H1 (cell line): ENCODE results near the gene POP7. TPM values are rescaled to one million over a fixed set of nuclear protein-coding genes. Genes with fewer than 3 reads are reported as not detected.

Experiments
- CTCF ChIA-PET: fragments of 300-600 bp; sonication (Branson Sonifier 250); formaldehyde crosslinking; loops from one replicate; lab custom pipeline; 2021; ENCODE audit not compliant: partially characterized antibody; lab: Charles Lee
- POLR2A ChIA-PET: fragments of 300-600 bp; sonication (Branson Sonifier 250); formaldehyde crosslinking; loops from one replicate; lab custom pipeline; 2021; ENCODE audit warnings: inconsistent platforms; ENCODE audit not compliant: partially characterized antibody; lab: Charles Lee
- DNase-seq, 2 experiments: peaks; one replicate each; pipeline versions ENCODE4 v3.0.0 to v3.0.0-alpha.2; 2010 to 2022; ENCODE audit warnings: low spot score in 2 of 2, low read depth in 1 of 2, mixed read lengths in 1 of 2
- FAIRE-seq: peaks from 2 replicates; lab custom pipeline; 2011; peaks lifted over from hg19 to GRCh38; lab: Jason Lieb, UNC
- H2AFZ ChIP-seq: 2 replicates; pipeline ENCODE4 v1.8.1; 2012; ENCODE audit warnings: low read length, inconsistent platforms
- H2AK5ac ChIP-seq: 2 replicates; pipeline ENCODE4 v1.6.1; 2013; ENCODE audit warnings: low read depth, low read length
- H2BK120ac ChIP-seq: replicated peaks from 2 replicates; pipeline ENCODE3; 2013; ENCODE audit warnings: low read depth, low read length, inconsistent platforms
- H2BK12ac ChIP-seq: 2 replicates; pipeline ENCODE4 v1.6.1; 2013; ENCODE audit warnings: low read depth, low read length
- H2BK15ac ChIP-seq: 2 replicates; pipeline ENCODE4 v1.6.1; 2013; ENCODE audit warnings: low read length
- H2BK20ac ChIP-seq: 2 replicates; pipeline ENCODE4 v1.6.1; 2013; ENCODE audit warnings: low read length
- H2BK5ac ChIP-seq: 2 replicates; pipeline ENCODE4 v1.6.1; 2013; ENCODE audit warnings: low read depth, low read length
- H3K14ac ChIP-seq: 2 replicates; pipeline ENCODE4 v1.6.1; 2013; ENCODE audit warnings: inconsistent platforms; ENCODE audit not compliant: insufficient read length
- H3K18ac ChIP-seq: 2 replicates; pipeline ENCODE4 v1.6.1; 2013; ENCODE audit warnings: low read length; ENCODE audit errors: extremely low read depth
- H3K23ac ChIP-seq: 2 replicates; pipeline ENCODE4 v1.6.1; 2013; ENCODE audit warnings: inconsistent platforms; ENCODE audit not compliant: insufficient read length
- H3K23me2 ChIP-seq: 2 replicates; pipeline ENCODE4 v1.6.1; 2013; ENCODE audit warnings: low read depth, low read length
- H3K27ac ChIP-seq: 2 replicates; pipeline ENCODE4 v1.6.1; 2011; ENCODE audit warnings: low read depth, low read length, inconsistent platforms
- H3K27me3 ChIP-seq, 4 experiments: replicated peaks in 1 of 4; 1 replicate in 1 of 4; 2 replicates in 3 of 4; pipeline versions ENCODE4 v1.6.1 to v1.8.1; 2011 to 2013; ENCODE audit warnings: low read length in 3 of 4, mild to moderate bottlenecking in 3 of 4, inconsistent platforms in 2 of 4, mixed read lengths in 2 of 4, moderate library complexity in 1 of 4; ENCODE audit not compliant: control insufficient read depth in 3 of 4, insufficient read depth in 3 of 4; ENCODE audit errors: extremely low read depth in 1 of 4
- H3K36me3 ChIP-seq, 4 experiments: 2 replicates each; pipeline versions ENCODE4 v1.6.1 to v1.8.1; 2011 to 2013; ENCODE audit warnings: mild to moderate bottlenecking in 4 of 4, low read length in 3 of 4, moderate library complexity in 2 of 4, control low read depth in 1 of 4, inconsistent platforms in 1 of 4; ENCODE audit not compliant: insufficient read depth in 4 of 4, control insufficient read depth in 2 of 4
- H3K4ac ChIP-seq: replicated peaks from 2 replicates; pipeline ENCODE3; 2013; ENCODE audit warnings: low read length, low read depth, mixed read lengths, inconsistent platforms; ENCODE audit not compliant: insufficient read length
- H3K4me1 ChIP-seq, 4 experiments: replicated peaks in 1 of 4; 1 replicate in 1 of 4; 2 replicates in 3 of 4; pipeline versions ENCODE4 v1.6.1 to v1.8.1; 2011 to 2013; ENCODE audit warnings: low read length in 3 of 4, inconsistent platforms in 2 of 4, mixed read lengths in 1 of 4; ENCODE audit not compliant: insufficient read depth in 4 of 4, control insufficient read depth in 3 of 4
- H3K4me2 ChIP-seq, 2 experiments: 2 replicates each; pipeline versions ENCODE4 v1.6.1 to v1.8.1; 2011 to 2013; ENCODE audit warnings: low read depth in 2 of 2, low read length in 2 of 2, control low read depth in 1 of 2, inconsistent platforms in 1 of 2, mild to moderate bottlenecking in 1 of 2; ENCODE audit not compliant: insufficient read depth in 1 of 2
- H3K4me3 ChIP-seq, 4 experiments: fragments of 200-600, 300-600 bp in 1 of 4; sonication (generic), shearing (Covaris generic), sonication (Bioruptor Twin) in 1 of 4; 2 replicates each; pipeline versions ENCODE4 v1.5.1 to v1.8.1; 2011 to 2016; ENCODE audit warnings: low read length in 4 of 4, low read depth in 3 of 4, control low read depth in 2 of 4, inconsistent platforms in 2 of 4, mild to moderate bottlenecking in 2 of 4, mixed read lengths in 1 of 4, moderate library complexity in 1 of 4; ENCODE audit not compliant: insufficient read depth in 2 of 4; ENCODE audit errors: extremely low read depth in 1 of 4
- H3K56ac ChIP-seq: replicated peaks from 2 replicates; pipeline ENCODE3; 2013; ENCODE audit warnings: low read depth, mild to moderate bottlenecking, mixed read lengths, low read length, inconsistent platforms; ENCODE audit not compliant: insufficient read length
- H3K79me1 ChIP-seq: 2 replicates; pipeline ENCODE4 v1.6.1; 2013; ENCODE audit warnings: low read depth, low read length, control low read depth
- H3K79me2 ChIP-seq, 2 experiments: 2 replicates each; pipeline versions ENCODE4 v1.6.1 to v1.8.1; 2012 to 2013; ENCODE audit warnings: low read length in 2 of 2, mild to moderate bottlenecking in 2 of 2, inconsistent platforms in 1 of 2; ENCODE audit not compliant: insufficient read depth in 2 of 2, control insufficient read depth in 1 of 2
- H3K9ac ChIP-seq, 4 experiments: replicated peaks in 1 of 4; 1 replicate in 1 of 4; 2 replicates in 3 of 4; pipeline versions ENCODE4 v1.6.1 to v1.8.1; 2011 to 2013; ENCODE audit warnings: low read depth in 3 of 4, low read length in 3 of 4, control low read depth in 2 of 4, mild to moderate bottlenecking in 2 of 4, moderate library complexity in 2 of 4, inconsistent platforms in 1 of 4; ENCODE audit errors: extremely low read depth in 1 of 4
- H3K9me3 ChIP-seq, 2 experiments: 2 replicates each; pipeline versions ENCODE4 v1.6.1 to v1.8.1; 2012 to 2013; ENCODE audit warnings: mild to moderate bottlenecking in 2 of 2, moderate library complexity in 2 of 2, control low read depth in 1 of 2, inconsistent platforms in 1 of 2, low read depth in 1 of 2, low read length in 1 of 2, mixed read lengths in 1 of 2; ENCODE audit not compliant: insufficient read depth in 2 of 2
- H4K20me1 ChIP-seq, 2 experiments: replicated peaks in 1 of 2; 2 replicates each; pipeline versions ENCODE3 to v1.8.1; 2011 to 2013; ENCODE audit warnings: inconsistent platforms in 2 of 2, low read length in 2 of 2, mild to moderate bottlenecking in 1 of 2; ENCODE audit not compliant: insufficient read depth in 2 of 2, control insufficient read depth in 1 of 2
- H4K5ac ChIP-seq: 2 replicates; pipeline ENCODE4 v1.6.1; 2013; ENCODE audit warnings: low read length, low read depth, mixed read lengths, inconsistent platforms; ENCODE audit not compliant: insufficient read length
- H4K8ac ChIP-seq: 2 replicates; pipeline ENCODE4 v1.8.0; 2013; ENCODE audit warnings: mild to moderate bottlenecking, moderate library complexity, low read length, inconsistent platforms; ENCODE audit not compliant: insufficient read depth; ENCODE audit errors: extremely low read depth
- H4K91ac ChIP-seq: replicated peaks from 2 replicates; pipeline ENCODE3; 2013; ENCODE audit warnings: low read length, mixed read lengths, inconsistent platforms; ENCODE audit not compliant: insufficient read length
- GABPA ChIP-seq: IDR thresholded peaks from 2 replicates; pipeline ENCODE4 v1.6.1; 2011; ENCODE audit warnings: mild to moderate bottlenecking, low read length, moderate library complexity, borderline replicate concordance; ENCODE audit not compliant: insufficient read depth
- RAD21 ChIP-seq, 2 experiments: IDR thresholded peaks in 1 of 2; conservative IDR thresholded peaks in 1 of 2; 2 replicates each; pipeline ENCODE4 v1.6.1; 2011; ENCODE audit warnings: low read depth in 2 of 2, low read length in 2 of 2, improper control_type of control experiment in 1 of 2, inconsistent platforms in 1 of 2, mild to moderate bottlenecking in 1 of 2, moderate library complexity in 1 of 2
- SAP30 ChIP-seq: fragments of 300-600 bp; sonication (generic); IDR thresholded peaks from 2 replicates; pipeline ENCODE4 v1.7.1; 2012; ENCODE audit warnings: low read length, moderate library complexity, mild to moderate bottlenecking, inconsistent platforms; ENCODE audit not compliant: insufficient read depth, insufficient replicate concordance
- YY1 ChIP-seq: IDR thresholded peaks from 2 replicates; pipeline ENCODE4 v1.6.1; 2011; ENCODE audit warnings: low read depth, mild to moderate bottlenecking, low read length
- WGBS, 2 experiments: shearing (Covaris generic) in 1 of 2; methylation state at CpG; one replicate each; pipeline versions ENCODE4 v1.1.6 to v1.1.7; 2013 to 2015; ENCODE audit warnings: low lambda C conversion rate in 2 of 2, mixed read lengths in 2 of 2, inconsistent platforms in 1 of 2, low coverage in 1 of 2, missing lambda C conversion rate in 1 of 2; ENCODE audit not compliant: insufficient replicate concordance in 2 of 2, insufficient coverage in 1 of 2, insufficient read length in 1 of 2; ENCODE audit errors: extremely low coverage in 1 of 2, missing lambda C conversion rate in 1 of 2; 5-methylcytosine and 5-hydroxymethylcytosine counted together
- polyA plus RNA-seq, 7 experiments: library from polyadenylated mRNA; depleted of rRNA in 3 of 7; stranded (reverse) in 5 of 7; unstranded in 2 of 7; fragments of >200 nt in 5 of 7; fragments of 200-250 nt in 2 of 7; gene quantifications; 1 replicate in 5 of 7; 2 replicates in 1 of 7; 4 replicates in 1 of 7; pipeline versions ENCODE4 v1.2.1 to v1.2.3, GENCODE V29; 2011 to 2013; ENCODE audit warnings: missing spikeins in 2 of 7, mixed read lengths in 2 of 7
- total RNA-seq: library from RNA; stranded (reverse); fragmentation: NEBNext Ultra II Directional; extraction: Animal tissue kit (Norgen Biotek cat#: 25700); gene quantifications from 2 replicates; pipeline ENCODE4 v1.2.1, GENCODE V29; 2021
- TF ChIP-seq, protein P1 (sequence below): IDR thresholded peaks from 2 replicates; pipeline ENCODE4 v1.6.1; 2011; ENCODE audit warnings: low read length, improper control_type of control experiment
- TF ChIP-seq, protein P2 (sequence below), 3 experiments: IDR thresholded peaks; 1 replicate in 2 of 3; 2 replicates in 1 of 3; pipeline versions ENCODE4 v1.5.1 to v1.6.1; 2011; ENCODE audit warnings: low read length in 3 of 3, mild to moderate bottlenecking in 3 of 3, inconsistent platforms in 2 of 3, low read depth in 1 of 3, moderate library complexity in 1 of 3; ENCODE audit not compliant: insufficient read depth in 1 of 3; ENCODE audit errors: control extremely low read depth in 1 of 3

POP7 gene
- total and polyA plus RNA-seq, 2 of the 8 experiments (the other 6 are each of a cell fraction or from before 2014, with no cell fraction given) = 92.5 to 135 TPM

DNA sequence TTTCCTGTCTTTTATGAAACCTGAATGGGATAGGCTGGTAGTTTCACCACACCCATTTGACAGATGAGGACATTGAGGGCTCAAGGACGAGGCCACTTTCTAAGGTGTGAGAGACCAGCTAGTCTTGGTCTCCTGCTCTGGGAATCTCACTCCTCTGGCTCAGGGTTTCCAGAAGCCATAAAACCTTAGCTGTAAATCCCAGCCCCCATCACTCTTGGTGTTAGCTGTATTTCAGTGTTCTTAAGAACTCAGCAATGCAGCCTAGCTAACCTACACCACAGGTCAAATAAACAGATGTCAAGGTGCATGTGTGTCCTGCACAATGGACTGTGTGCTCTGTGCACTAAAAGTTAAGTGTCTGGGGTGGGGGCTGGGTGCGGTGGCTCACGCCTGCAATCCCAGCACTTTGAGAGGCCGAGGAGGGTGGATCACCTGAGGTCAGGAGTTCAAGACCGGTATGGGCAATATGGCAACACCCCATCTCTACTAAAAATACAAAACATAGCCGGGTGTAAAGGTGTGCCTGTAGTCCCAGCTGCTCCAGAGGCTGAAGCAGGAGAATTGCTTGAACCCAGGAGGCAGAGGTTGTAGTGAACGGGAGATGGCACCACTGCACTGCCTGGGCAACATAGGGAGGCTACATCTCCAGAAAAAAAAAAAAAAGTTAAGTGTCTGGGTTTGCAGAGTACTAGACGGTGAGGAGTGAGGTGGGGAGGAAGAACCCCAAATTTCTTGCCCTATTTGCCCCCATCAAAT is 13.8 kb downstream of the POP7 start:
- Histone ChIP-seq H3K4me3 (peak overlapping the region; percentile 32 to 71 (median 50); a peak in 7 of 8 replicates), H3K23me2 (peaks cover 8% of the 10 kb centered on the region; the same call in 1 of the 2 replicates)
- POLR2A ChIA-PET = interaction anchor here (0.7 to 3.1 kb wide), 6 partner anchors 11 to 90 kb away, joined by 3 to 12 read pairs (median 4); partner anchors contain the start of gene POP7
- no peak for TF ChIP-seq YY1
- no peak for TF ChIP-seq SAP30
- no peak for TF ChIP-seq GABPA
- TF ChIP-seq, protein P1, sequence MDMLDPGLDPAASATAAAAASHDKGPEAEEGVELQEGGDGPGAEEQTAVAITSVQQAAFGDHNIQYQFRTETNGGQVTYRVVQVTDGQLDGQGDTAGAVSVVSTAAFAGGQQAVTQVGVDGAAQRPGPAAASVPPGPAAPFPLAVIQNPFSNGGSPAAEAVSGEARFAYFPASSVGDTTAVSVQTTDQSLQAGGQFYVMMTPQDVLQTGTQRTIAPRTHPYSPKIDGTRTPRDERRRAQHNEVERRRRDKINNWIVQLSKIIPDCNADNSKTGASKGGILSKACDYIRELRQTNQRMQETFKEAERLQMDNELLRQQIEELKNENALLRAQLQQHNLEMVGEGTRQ = no peak
- peak; percentile 47 to 53 for TF ChIP-seq RAD21 (IDR thresholded peaks at IDR 0.05 in 1 of 2, conservative IDR thresholded peaks at IDR 0.05 in 1 of 2; ENCODE audit: low read depth in 2 of 2, low read length in 2 of 2)
- TF ChIP-seq, protein P2, sequence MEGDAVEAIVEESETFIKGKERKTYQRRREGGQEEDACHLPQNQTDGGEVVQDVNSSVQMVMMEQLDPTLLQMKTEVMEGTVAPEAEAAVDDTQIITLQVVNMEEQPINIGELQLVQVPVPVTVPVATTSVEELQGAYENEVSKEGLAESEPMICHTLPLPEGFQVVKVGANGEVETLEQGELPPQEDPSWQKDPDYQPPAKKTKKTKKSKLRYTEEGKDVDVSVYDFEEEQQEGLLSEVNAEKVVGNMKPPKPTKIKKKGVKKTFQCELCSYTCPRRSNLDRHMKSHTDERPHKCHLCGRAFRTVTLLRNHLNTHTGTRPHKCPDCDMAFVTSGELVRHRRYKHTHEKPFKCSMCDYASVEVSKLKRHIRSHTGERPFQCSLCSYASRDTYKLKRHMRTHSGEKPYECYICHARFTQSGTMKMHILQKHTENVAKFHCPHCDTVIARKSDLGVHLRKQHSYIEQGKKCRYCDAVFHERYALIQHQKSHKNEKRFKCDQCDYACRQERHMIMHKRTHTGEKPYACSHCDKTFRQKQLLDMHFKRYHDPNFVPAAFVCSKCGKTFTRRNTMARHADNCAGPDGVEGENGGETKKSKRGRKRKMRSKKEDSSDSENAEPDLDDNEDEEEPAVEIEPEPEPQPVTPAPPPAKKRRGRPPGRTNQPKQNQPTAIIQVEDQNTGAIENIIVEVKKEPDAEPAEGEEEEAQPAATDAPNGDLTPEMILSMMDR (IDR thresholded peaks at IDR 0.05; ENCODE audit: control extremely low read depth in 1 of 3, insufficient read depth in 1 of 3, low read depth in 1 of 3, low read length in 3 of 3) = peak; percentile 9 to 29 (median 22)

More for the DNA sequence above, 13.8 kb downstream of the POP7 start:
- Histone ChIP-seq H3K27me3 (peaks cover 7 to 26% (median 26%) of the 10 kb centered on the region in 4 experiments), H4K5ac (no peak overlapping the region), H3K4ac (no peak overlapping the region), H2BK20ac (no peak overlapping the region), H2AK5ac (no peak overlapping the region; the same call in 1 of the 2 replicates), H3K23ac (no peak overlapping the region), H4K91ac (no peak overlapping the region), H3K79me1 (no peaks in the 10 kb centered on the region), H3K18ac (0 out of 2 replicates have a peak overlapping the region, but pooled peaks have one; percentile 6), H3K9ac (no peak overlapping the region), H3K79me2 (no peaks in the 10 kb centered on the region), H2BK5ac (no peak overlapping the region), H2BK120ac (no peak overlapping the region), H3K36me3 (no peaks in the 10 kb centered on the region), H3K9me3 (no peaks in the 10 kb centered on the region), H3K14ac (no peak overlapping the region), H2BK15ac (no peak overlapping the region), H4K20me1 (no peaks in the 10 kb centered on the region), H3K56ac (no peak overlapping the region), H2BK12ac (no peak overlapping the region), H4K8ac (no peak overlapping the region), H3K4me1 (peaks cover 0 to 5% (median 2%) of the 10 kb centered on the region in 4 experiments; a peak in 5 of 7 replicates), H3K4me2 (peak overlapping the region; percentile 58 to 93), H2AFZ (peak overlapping the region; percentile 66; the same call in 1 of the 2 replicates), H3K27ac (no peak overlapping the region)
- CTCF ChIA-PET = interaction anchor here (0.7 to 16.4 kb wide), 13 partner anchors 10 to 132 kb away, joined by 3 to 197 read pairs (median 4); partner anchors contain the start of genes POP7 and SLC12A9
- DNase-seq (no peak), FAIRE-seq (no peak)
- WGBS, 2 experiments = 79% methylated on average over 8 of the region's 8 CpGs; no CpG with 5 or more reads in 1 of the 2 experiments
